MM.1S (cell line): Measurements from ENCODE around the gene SECISBP2.

ENCODE experiments used
- DNase-seq: peaks from one replicate; pipeline ENCODE4 v3.0.0-alpha.2; 2015
- H2AFZ ChIP-seq: fragments of 300-600 bp; sonication (generic); 2 replicates; pipeline ENCODE4 v1.6.0; 2016; ENCODE audit warnings: antibody characterized with exemption, low read length
- H3F3A ChIP-seq: fragments of 300-600 bp; sonication (generic); 2 replicates; pipeline ENCODE4 v1.6.1; 2016; ENCODE audit warnings: mild to moderate bottlenecking, antibody characterized with exemption, low read length, moderate library complexity, mixed read lengths; ENCODE audit not compliant: insufficient read depth
- H3K27ac ChIP-seq: fragments of 300-600 bp; sonication (generic); 2 replicates; pipeline ENCODE4 v1.5.1; 2016; ENCODE audit warnings: mild to moderate bottlenecking, low read length
- H3K27me3 ChIP-seq: fragments of 300-600 bp; sonication (generic); replicated peaks from 2 replicates; pipeline ENCODE4 v1.6.0; 2016; ENCODE audit warnings: low read length; ENCODE audit not compliant: insufficient read depth
- H3K36me3 ChIP-seq: fragments of 300-600 bp; sonication (generic); replicated peaks from 2 replicates; pipeline ENCODE4 v1.6.1; 2016; ENCODE audit warnings: mild to moderate bottlenecking, low read length, mixed read lengths; ENCODE audit not compliant: insufficient read depth
- H3K4me1 ChIP-seq: fragments of 300-600 bp; sonication (generic); 2 replicates; pipeline ENCODE4 v1.6.1; 2016; ENCODE audit warnings: low read length, mixed read lengths
- H3K4me2 ChIP-seq: fragments of 300-600 bp; sonication (generic); 2 replicates; pipeline ENCODE4 v1.6.0; 2016; ENCODE audit warnings: low read depth, low read length
- H3K4me3 ChIP-seq: fragments of 300-600 bp; sonication (generic); 2 replicates; pipeline ENCODE4 v1.5.1; 2016; ENCODE audit warnings: low read length, mixed read lengths
- H3K79me2 ChIP-seq: fragments of 300-600 bp; sonication (generic); 2 replicates; pipeline ENCODE4 v1.6.1; 2016; ENCODE audit warnings: mixed run types, low read length, mixed read lengths
- H3K9ac ChIP-seq: fragments of 300-600 bp; sonication (generic); 2 replicates; pipeline ENCODE4 v1.6.1; 2016; ENCODE audit warnings: low read length, mixed read lengths
- H3K9me2 ChIP-seq: fragments of 300-600 bp; sonication (generic); replicated peaks from 2 replicates; pipeline ENCODE4 v1.6.1; 2016; ENCODE audit warnings: mild to moderate bottlenecking, low read length, mixed read lengths; ENCODE audit not compliant: insufficient read depth
- H3K9me3 ChIP-seq: fragments of 300-600 bp; sonication (generic); replicated peaks from 2 replicates; pipeline ENCODE4 v1.6.1; 2016; ENCODE audit warnings: mild to moderate bottlenecking, low read length, mixed read lengths; ENCODE audit not compliant: insufficient read depth
- H4K20me1 ChIP-seq: fragments of 300-600 bp; sonication (generic); 2 replicates; pipeline ENCODE4 v1.6.1; 2016; ENCODE audit warnings: mild to moderate bottlenecking, low read length, moderate library complexity, mixed read lengths; ENCODE audit not compliant: insufficient read depth
- EZH2 ChIP-seq: fragments of 300-600 bp; sonication (generic); optimal IDR thresholded peaks from 2 replicates; pipeline ENCODE3; 2017; ENCODE audit warnings: low read depth, mild to moderate bottlenecking, antibody characterized with exemption, low read length, mixed read lengths
- EZH2phosphoT487 ChIP-seq: fragments of 300-600 bp; sonication (generic); IDR thresholded peaks from 2 replicates; pipeline ENCODE4 v1.6.1; 2018; ENCODE audit warnings: antibody characterized with exemption, low read length
- TF ChIP-seq, protein P1 (sequence below): fragments of 300-600 bp; sonication (generic); IDR thresholded peaks from 2 replicates; pipeline ENCODE4 v1.5.1; 2016; ENCODE audit warnings: antibody characterized with exemption, low read length, mixed read lengths

SECISBP2 gene

DNA sequence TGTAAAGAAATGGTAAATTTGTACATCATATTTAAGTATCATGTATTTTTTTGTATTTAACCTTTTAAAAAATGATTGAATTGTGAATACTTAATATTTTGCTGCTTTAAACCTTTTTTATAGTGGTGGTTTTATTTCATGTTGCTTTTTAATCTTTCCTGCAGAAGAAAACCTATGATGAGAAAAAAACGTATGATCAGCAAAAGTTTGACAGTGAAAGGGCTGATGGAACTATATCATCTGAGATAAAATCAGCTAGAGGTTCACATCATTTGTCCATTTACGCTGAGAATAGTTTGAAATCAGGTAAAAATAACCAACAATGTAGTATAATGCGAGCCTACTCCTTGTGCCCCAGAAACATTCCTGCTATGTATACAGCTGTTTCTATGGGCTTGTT lies 7.4 kb downstream of the SECISBP2 start:
- DNase-seq = no peak
- Histone ChIP-seq H2AFZ (no peak overlapping the region), H3K27ac (no peak overlapping the region), H3K9me2 (no peaks in the 10 kb centered on the region), H3K4me2 (no peak overlapping the region), H3K79me2 (peaks cover 48% of the 10 kb centered on the region), H3K27me3 (no peaks in the 10 kb centered on the region), H3K9ac (no peak overlapping the region), H3K4me1 (no peaks in the 10 kb centered on the region), H3K9me3 (no peaks in the 10 kb centered on the region), H4K20me1 (no peaks in the 10 kb centered on the region), H3F3A (no peaks in the 10 kb centered on the region), H3K4me3 (no peak overlapping the region), H3K36me3 (0 out of 2 replicates have a peak, but pooled peaks cover 9% of the 10 kb centered on the region)
- TF ChIP-seq, protein P1, sequence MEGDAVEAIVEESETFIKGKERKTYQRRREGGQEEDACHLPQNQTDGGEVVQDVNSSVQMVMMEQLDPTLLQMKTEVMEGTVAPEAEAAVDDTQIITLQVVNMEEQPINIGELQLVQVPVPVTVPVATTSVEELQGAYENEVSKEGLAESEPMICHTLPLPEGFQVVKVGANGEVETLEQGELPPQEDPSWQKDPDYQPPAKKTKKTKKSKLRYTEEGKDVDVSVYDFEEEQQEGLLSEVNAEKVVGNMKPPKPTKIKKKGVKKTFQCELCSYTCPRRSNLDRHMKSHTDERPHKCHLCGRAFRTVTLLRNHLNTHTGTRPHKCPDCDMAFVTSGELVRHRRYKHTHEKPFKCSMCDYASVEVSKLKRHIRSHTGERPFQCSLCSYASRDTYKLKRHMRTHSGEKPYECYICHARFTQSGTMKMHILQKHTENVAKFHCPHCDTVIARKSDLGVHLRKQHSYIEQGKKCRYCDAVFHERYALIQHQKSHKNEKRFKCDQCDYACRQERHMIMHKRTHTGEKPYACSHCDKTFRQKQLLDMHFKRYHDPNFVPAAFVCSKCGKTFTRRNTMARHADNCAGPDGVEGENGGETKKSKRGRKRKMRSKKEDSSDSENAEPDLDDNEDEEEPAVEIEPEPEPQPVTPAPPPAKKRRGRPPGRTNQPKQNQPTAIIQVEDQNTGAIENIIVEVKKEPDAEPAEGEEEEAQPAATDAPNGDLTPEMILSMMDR = no peak
- no peak for TF ChIP-seq EZH2phosphoT487

DNA sequence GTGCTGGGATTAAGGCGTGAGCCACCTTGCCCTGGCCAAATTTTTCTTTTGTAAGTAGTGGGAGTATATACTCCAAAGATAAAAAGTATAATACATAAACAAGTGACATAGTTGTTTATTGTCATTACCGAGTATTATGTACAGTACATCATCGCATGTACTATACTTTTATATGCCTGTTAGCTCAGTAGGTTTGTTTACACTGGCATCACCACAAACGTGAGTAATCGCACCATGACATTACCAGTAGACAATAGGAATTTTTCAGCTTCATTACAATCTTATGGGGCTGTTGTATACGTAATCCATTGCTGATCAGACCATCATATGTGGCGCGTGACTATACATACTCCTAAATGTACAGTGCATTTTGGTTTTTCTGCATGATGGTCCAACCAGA lies 9.8 kb downstream of the SECISBP2 start:
- Histone ChIP-seq H3K27ac (no peak overlapping the region), H3K4me3 (no peak overlapping the region), H3K9ac (no peak overlapping the region), H3K79me2 (peaks cover 30% of the 10 kb centered on the region), H3F3A (no peaks in the 10 kb centered on the region), H3K9me2 (no peaks in the 10 kb centered on the region), H3K4me1 (no peaks in the 10 kb centered on the region), H3K36me3 (0 out of 2 replicates have a peak, but pooled peaks cover 9% of the 10 kb centered on the region), H3K4me2 (no peak overlapping the region), H2AFZ (no peak overlapping the region), H4K20me1 (no peaks in the 10 kb centered on the region), H3K27me3 (no peaks in the 10 kb centered on the region), H3K9me3 (no peaks in the 10 kb centered on the region)
- TF ChIP-seq, protein P1 = no peak
- TF ChIP-seq EZH2phosphoT487 = no peak
- DNase-seq = no peak

DNA sequence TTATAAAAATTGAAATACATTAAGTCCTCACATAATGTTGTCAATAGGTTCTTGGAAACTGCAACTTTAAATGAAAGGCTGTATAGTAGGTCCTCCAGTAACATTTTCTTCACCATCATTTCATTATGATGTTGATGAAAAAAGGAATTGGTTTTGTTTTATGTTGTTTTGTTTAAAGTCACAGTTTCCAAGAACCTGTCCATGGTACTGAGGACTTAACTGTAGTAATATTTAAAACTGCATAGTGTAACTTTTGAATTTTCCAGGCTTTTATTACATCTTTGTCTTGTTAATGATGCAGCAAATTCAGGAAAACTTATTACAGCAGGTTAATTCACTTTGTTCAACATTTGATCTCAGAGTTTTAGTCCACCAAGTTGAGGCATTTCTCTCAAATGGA lies 11.6 kb downstream of the SECISBP2 start:
- Histone ChIP-seq H3K36me3 (peaks cover 20% of the 10 kb centered on the region), H3K9me3 (no peaks in the 10 kb centered on the region), H3K79me2 (peaks cover 11% of the 10 kb centered on the region), H3K4me1 (peaks cover 11% of the 10 kb centered on the region; the same call in 1 of the 2 replicates), H3F3A (0 out of 2 replicates have a peak, but pooled peaks cover 4% of the 10 kb centered on the region), H3K27ac (no peak overlapping the region), H3K4me3 (no peak overlapping the region), H3K9ac (no peak overlapping the region), H4K20me1 (no peaks in the 10 kb centered on the region), H2AFZ (no peak overlapping the region), H3K9me2 (no peaks in the 10 kb centered on the region), H3K4me2 (no peak overlapping the region), H3K27me3 (no peaks in the 10 kb centered on the region)
- DNase-seq = no peak
- TF ChIP-seq EZH2phosphoT487 = no peak
- no peak for TF ChIP-seq EZH2
- TF ChIP-seq, protein P1 = no peak
